Panc1 (cell line): ENCODE measurements around the gene MAMDC2.

Experiments used
- CTCF ChIP-seq: fragments of 450-650 bp; IDR thresholded peaks from 2 replicates; pipeline ENCODE4 v1.5.1; 2017; ENCODE audit warnings: mild to moderate bottlenecking
- POLR2AphosphoS5 ChIP-seq: IDR thresholded peaks from 2 replicates; pipeline ENCODE4 v1.6.1; 2012; ENCODE audit warnings: mild to moderate bottlenecking, low read depth, low read length, moderate library complexity
- REST ChIP-seq, 2 experiments: IDR thresholded peaks; 2 replicates each; pipeline ENCODE4 v1.6.1; 2011 to 2012; ENCODE audit warnings: low read depth in 2 of 2, control low read depth in 1 of 2, low read length in 1 of 2, mild to moderate bottlenecking in 1 of 2, moderate library complexity in 1 of 2; ENCODE audit not compliant: insufficient read depth in 1 of 2
- SIN3A ChIP-seq: IDR thresholded peaks from 2 replicates; pipeline ENCODE4 v1.6.1; 2012; ENCODE audit warnings: low read depth, mild to moderate bottlenecking, low read length, moderate library complexity, borderline replicate concordance; ENCODE audit not compliant: insufficient read depth
- TCF7L2 ChIP-seq: IDR thresholded peaks from 2 replicates; pipeline ENCODE4 v1.6.1; 2011; ENCODE audit warnings: mild to moderate bottlenecking, low read depth, low read length, inconsistent platforms

GRCh38 chr9:70085241-70085640 is 41.6 kb downstream of the MAMDC2 start:
- no peak for TF ChIP-seq POLR2AphosphoS5
- no peak for TF ChIP-seq CTCF
- no peak for TF ChIP-seq SIN3A
- peak; percentile 32 to 64; a peak in 3 of 4 replicates for TF ChIP-seq REST (IDR thresholded peaks at IDR 0.05; ENCODE audit: insufficient read depth in 1 of 2, low read depth in 2 of 2, low read length in 1 of 2)
- no peak for TF ChIP-seq TCF7L2
